DND-41 (cell line): Measurements from ENCODE around the gene STX16.

Source experiments
- ATAC-seq: fragments of 200-7000 bp; cut with Tn5 transposase; 3 replicates; pipeline ENCODE4 v1.9.1; 2021; ENCODE audit warnings: low read depth; ENCODE audit not compliant: insufficient read depth
- DNase-seq: peaks from one replicate; pipeline ENCODE4 v3.0.0-alpha.2; 2020
- H2AFZ ChIP-seq: 2 replicates; pipeline ENCODE4 v1.6.0; 2012; ENCODE audit warnings: low read depth, low read length
- H3K27ac ChIP-seq: 2 replicates; pipeline ENCODE4 v1.5.1; 2012; ENCODE audit warnings: low read length, inconsistent platforms
- H3K27me3 ChIP-seq: fragments of 200-600 bp; sonication (generic); 2 replicates; pipeline ENCODE4 v1.6.0; 2012; ENCODE audit warnings: low read length, mild to moderate bottlenecking, inconsistent platforms; ENCODE audit not compliant: insufficient read depth, poor library complexity
- H3K36me3 ChIP-seq: 2 replicates; pipeline ENCODE4 v1.5.1; 2012; ENCODE audit warnings: low read length, inconsistent platforms; ENCODE audit not compliant: insufficient read depth
- H3K4me1 ChIP-seq: 2 replicates; pipeline ENCODE4 v1.5.1; 2012; ENCODE audit warnings: mild to moderate bottlenecking, low read length; ENCODE audit not compliant: insufficient read depth
- H3K4me2 ChIP-seq: 2 replicates; pipeline ENCODE4 v1.6.0; 2012; ENCODE audit warnings: mild to moderate bottlenecking, moderate library complexity, low read length, inconsistent platforms; ENCODE audit not compliant: insufficient read depth
- H3K4me3 ChIP-seq, 2 experiments: fragments of 200-600 bp in 1 of 2; shearing (Covaris generic) in 1 of 2; 2 replicates each; pipeline ENCODE4 v1.5.1; 2012 to 2016; ENCODE audit warnings: inconsistent platforms in 2 of 2, low read length in 2 of 2, mild to moderate bottlenecking in 2 of 2, low read depth in 1 of 2, moderate library complexity in 1 of 2
- H3K79me2 ChIP-seq: 2 replicates; pipeline ENCODE4 v1.6.0; 2012; ENCODE audit warnings: low read length, inconsistent platforms; ENCODE audit not compliant: insufficient read depth
- H3K9ac ChIP-seq: 2 replicates; pipeline ENCODE4 v1.6.0; 2012; ENCODE audit warnings: low read depth, mild to moderate bottlenecking, inconsistent platforms, low read length, moderate library complexity
- H3K9me3 ChIP-seq: 2 replicates; pipeline ENCODE4 v1.5.1; 2012; ENCODE audit warnings: low read length, moderate library complexity, mild to moderate bottlenecking, inconsistent platforms; ENCODE audit not compliant: insufficient read depth, severe bottlenecking
- H4K20me1 ChIP-seq: 2 replicates; pipeline ENCODE4 v1.6.0; 2012; ENCODE audit warnings: low read length; ENCODE audit not compliant: insufficient read depth
- CTCF ChIP-seq: IDR thresholded peaks from 2 replicates; pipeline ENCODE4 v1.5.1; 2012; ENCODE audit warnings: borderline replicate concordance, low read length, moderate library complexity, mild to moderate bottlenecking; ENCODE audit not compliant: poor library complexity, severe bottlenecking; ENCODE audit errors: extremely low read depth
- EZH2 ChIP-seq: IDR thresholded peaks from 3 replicates; pipeline ENCODE4 v1.6.1; 2012; ENCODE audit warnings: borderline replicate concordance, low read depth, mild to moderate bottlenecking, moderate library complexity, low read length, inconsistent platforms; ENCODE audit not compliant: severe bottlenecking

The STX16 gene

DNA sequence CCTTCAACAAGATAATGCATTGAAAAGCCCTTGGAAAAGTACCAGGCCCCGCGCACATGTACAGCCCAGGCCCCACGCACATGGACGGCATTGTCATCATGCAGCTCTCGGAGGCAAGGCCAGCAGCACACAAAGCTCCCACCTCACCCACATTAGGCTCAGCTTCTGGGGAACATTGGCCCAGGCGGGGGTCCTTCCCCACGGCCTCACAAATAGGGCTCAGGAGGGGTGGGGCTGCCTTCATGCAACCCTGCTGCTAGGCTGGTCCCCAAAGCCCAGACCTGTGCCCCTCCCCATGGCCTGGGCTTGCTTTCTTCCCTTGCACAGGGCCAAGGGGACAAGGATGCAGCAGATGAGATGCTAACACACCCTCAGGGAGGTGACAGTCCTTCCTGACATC, 68.2 kb downstream of the STX16 start:
- ATAC-seq (no peak), DNase-seq (no peak)
- Histone ChIP-seq H3K27ac (no peak overlapping the region), H2AFZ (no peak overlapping the region), H3K79me2 (no peaks in the 10 kb centered on the region), H3K4me3 (no peak overlapping the region), H3K9me3 (no peaks in the 10 kb centered on the region), H4K20me1 (no peaks in the 10 kb centered on the region; the same call in 1 of the 2 replicates), H3K27me3 (peaks cover 6% of the 10 kb centered on the region), H3K9ac (no peak overlapping the region), H3K4me2 (no peak overlapping the region), H3K4me1 (no peaks in the 10 kb centered on the region), H3K36me3 (peaks cover 11% of the 10 kb centered on the region; the same call in 1 of the 2 replicates)
- TF ChIP-seq CTCF (no peak), EZH2 (no peak)

DNA sequence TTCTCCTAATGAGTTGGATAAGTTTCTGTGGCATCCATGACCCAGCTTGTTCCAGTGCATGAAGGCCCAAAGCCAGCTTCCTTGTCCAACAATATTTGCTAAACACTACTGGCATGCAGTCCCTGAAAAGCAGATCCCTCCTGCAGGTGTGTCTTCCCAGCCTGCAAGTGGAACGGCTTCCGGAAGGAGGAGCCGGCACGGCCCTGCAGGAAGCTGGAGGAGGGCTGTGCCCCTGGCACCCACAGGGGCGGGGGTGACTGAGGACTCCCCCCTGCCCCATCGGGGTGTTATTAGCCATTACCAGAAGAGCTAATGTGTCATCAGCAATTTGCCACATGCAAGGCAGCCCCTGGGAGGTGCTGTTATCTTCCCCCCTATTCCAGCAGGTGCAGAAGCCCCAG, 68.9 kb downstream of the STX16 start:
- no peak overlapping the region for H2AFZ ChIP-seq
- peaks cover 6% of the 10 kb centered on the region for H3K27me3 ChIP-seq

GRCh38 chr20:58720890-58721289, 69.8 kb downstream of the STX16 start:
- Histone ChIP-seq H3K4me2 (no peak overlapping the region), H3K4me1 (no peaks in the 10 kb centered on the region), H3K9me3 (no peaks in the 10 kb centered on the region), H3K36me3 (peaks cover 3% of the 10 kb centered on the region; the same call in 1 of the 2 replicates), H2AFZ (no peak overlapping the region), H3K27me3 (peaks cover 6% of the 10 kb centered on the region), H4K20me1 (no peaks in the 10 kb centered on the region; the same call in 1 of the 2 replicates), H3K9ac (no peak overlapping the region), H3K27ac (no peak overlapping the region), H3K4me3 (no peak overlapping the region), H3K79me2 (no peaks in the 10 kb centered on the region)
- DNase-seq (no peak), ATAC-seq (no peak)
- TF ChIP-seq EZH2 (no peak), CTCF (no peak)

More for the DNA sequence above, 68.9 kb downstream of the STX16 start:
- Histone ChIP-seq H3K9ac (no peak overlapping the region), H3K27ac (no peak overlapping the region), H3K36me3 (peaks cover 7% of the 10 kb centered on the region; the same call in 1 of the 2 replicates), H4K20me1 (no peaks in the 10 kb centered on the region; the same call in 1 of the 2 replicates), H3K4me1 (no peaks in the 10 kb centered on the region), H3K4me2 (no peak overlapping the region), H3K79me2 (no peaks in the 10 kb centered on the region), H3K4me3 (no peak overlapping the region), H3K9me3 (no peaks in the 10 kb centered on the region)
- TF ChIP-seq EZH2 (no peak), CTCF (no peak)
- DNase-seq (no peak), ATAC-seq (no peak)
